ENCODE results near the gene ELK1. TPM values are rescaled to one million over a fixed set of nuclear protein-coding genes. Genes with fewer than 3 reads are reported as not detected.

ELK1 gene
- total and polyA plus RNA-seq, 2 of the 8 experiments (the other 6 are each of a cell fraction or from before 2014, with no cell fraction given): 31.9 to 42.2 TPM

DNA sequence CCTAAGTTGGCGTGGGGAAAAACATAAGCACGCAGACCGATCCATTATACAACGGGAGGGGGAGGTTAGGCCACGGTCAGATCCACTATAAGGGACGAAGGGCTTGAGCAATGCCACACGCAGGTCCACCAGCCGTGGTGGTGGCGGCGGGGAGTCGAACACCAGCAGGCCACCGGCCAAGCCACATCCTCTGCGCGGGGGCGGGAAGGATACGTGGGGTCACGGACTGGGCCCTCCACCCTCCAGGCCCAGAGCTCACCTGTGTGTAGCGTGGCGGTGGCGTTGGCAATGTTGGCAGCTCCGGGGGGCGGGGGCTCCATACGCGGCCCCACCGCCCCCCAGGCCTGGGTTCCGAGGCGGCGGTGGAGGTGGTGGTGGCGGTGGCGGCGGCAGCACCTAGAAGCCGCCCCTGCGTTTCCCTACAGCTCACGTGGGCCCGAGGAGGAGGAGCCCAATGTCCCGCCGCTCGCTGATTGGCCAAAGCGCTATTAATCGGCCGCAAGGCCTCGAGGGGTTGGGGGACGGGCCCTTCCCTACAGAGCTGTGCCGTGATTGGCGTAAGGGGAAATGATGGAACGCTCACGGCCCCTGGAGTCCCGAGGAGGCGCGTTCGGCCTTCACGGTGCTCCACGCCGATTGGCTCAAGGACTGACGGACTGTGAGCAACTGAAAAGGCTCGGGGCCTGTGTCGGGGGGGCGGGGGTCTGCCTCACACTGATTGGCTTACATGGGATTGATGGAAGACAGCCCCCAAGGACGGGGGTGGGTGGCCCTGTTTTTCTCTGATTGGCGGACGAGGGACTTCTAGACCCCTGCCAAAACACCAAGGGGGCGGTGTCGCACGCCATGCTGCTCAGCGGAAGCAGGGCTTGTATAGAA is at the start of gene ELK1 (continued):
- TF ChIP-seq, protein P1, sequence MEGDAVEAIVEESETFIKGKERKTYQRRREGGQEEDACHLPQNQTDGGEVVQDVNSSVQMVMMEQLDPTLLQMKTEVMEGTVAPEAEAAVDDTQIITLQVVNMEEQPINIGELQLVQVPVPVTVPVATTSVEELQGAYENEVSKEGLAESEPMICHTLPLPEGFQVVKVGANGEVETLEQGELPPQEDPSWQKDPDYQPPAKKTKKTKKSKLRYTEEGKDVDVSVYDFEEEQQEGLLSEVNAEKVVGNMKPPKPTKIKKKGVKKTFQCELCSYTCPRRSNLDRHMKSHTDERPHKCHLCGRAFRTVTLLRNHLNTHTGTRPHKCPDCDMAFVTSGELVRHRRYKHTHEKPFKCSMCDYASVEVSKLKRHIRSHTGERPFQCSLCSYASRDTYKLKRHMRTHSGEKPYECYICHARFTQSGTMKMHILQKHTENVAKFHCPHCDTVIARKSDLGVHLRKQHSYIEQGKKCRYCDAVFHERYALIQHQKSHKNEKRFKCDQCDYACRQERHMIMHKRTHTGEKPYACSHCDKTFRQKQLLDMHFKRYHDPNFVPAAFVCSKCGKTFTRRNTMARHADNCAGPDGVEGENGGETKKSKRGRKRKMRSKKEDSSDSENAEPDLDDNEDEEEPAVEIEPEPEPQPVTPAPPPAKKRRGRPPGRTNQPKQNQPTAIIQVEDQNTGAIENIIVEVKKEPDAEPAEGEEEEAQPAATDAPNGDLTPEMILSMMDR (IDR thresholded peaks at IDR 0.05; ENCODE audit: control extremely low read depth in 1 of 3, insufficient read depth in 1 of 3, low read depth in 1 of 3, low read length in 3 of 3): no peak
- TF ChIP-seq SP1 (IDR thresholded peaks at IDR 0.05; ENCODE audit: low read depth, low read length) (no peak; the same call in 1 of the 2 replicates), POLR2A (IDR thresholded peaks at IDR 0.05; ENCODE audit: control extremely low read depth in 1 of 2, low read depth in 2 of 2, low read length in 2 of 2) (no peak), POU5F1 (IDR thresholded peaks at IDR 0.05; ENCODE audit: low read depth, low read length) (no peak)
- TF ChIP-seq, protein P2, sequence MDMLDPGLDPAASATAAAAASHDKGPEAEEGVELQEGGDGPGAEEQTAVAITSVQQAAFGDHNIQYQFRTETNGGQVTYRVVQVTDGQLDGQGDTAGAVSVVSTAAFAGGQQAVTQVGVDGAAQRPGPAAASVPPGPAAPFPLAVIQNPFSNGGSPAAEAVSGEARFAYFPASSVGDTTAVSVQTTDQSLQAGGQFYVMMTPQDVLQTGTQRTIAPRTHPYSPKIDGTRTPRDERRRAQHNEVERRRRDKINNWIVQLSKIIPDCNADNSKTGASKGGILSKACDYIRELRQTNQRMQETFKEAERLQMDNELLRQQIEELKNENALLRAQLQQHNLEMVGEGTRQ (IDR thresholded peaks at IDR 0.05; ENCODE audit: low read length): peak; percentile 62

Measured in H1 (cell line).